ENCODE data around the gene TGM1. TPM values are rescaled to one million over a fixed set of nuclear protein-coding genes. Genes with fewer than 3 reads are reported as not detected.

The TGM1 gene
- polyA plus RNA-seq, 1 donor = 0.86 TPM

DNA sequence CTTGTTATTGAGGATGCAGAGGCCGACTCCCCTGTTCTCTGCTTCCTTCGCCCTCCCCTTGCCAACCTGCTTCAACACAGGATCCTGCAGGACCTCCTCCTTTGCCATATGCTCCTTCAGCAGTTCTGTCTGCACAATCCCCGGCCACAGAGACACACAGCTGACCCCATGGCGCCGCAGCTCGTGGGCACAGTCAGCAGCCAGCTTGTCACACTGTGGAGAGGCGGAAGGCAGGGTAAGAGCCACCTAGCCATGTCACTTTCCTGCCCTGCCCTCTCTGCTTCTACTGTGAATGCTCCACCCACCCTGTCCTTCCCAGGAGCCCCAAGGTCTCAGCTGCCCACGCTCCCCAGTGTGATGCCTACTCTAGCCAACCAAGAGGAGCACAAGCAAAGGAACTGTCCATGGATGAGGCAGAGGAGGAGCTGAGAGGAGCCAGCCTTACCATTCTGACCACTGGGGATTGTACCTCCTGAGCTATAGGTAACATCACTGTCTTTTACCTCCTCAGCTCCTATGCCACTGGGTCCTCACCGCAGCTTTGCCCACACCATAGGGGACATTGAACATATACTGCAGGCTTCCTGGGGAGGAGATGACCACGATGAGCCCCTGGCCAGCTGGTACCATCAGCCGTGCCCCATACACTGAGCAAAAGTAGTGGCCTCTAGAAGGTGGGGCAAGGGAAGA lies 29.3 kb upstream of the TGM1 start:
- no peak for DNase-seq (ENCODE audit: low read depth)

DNA sequence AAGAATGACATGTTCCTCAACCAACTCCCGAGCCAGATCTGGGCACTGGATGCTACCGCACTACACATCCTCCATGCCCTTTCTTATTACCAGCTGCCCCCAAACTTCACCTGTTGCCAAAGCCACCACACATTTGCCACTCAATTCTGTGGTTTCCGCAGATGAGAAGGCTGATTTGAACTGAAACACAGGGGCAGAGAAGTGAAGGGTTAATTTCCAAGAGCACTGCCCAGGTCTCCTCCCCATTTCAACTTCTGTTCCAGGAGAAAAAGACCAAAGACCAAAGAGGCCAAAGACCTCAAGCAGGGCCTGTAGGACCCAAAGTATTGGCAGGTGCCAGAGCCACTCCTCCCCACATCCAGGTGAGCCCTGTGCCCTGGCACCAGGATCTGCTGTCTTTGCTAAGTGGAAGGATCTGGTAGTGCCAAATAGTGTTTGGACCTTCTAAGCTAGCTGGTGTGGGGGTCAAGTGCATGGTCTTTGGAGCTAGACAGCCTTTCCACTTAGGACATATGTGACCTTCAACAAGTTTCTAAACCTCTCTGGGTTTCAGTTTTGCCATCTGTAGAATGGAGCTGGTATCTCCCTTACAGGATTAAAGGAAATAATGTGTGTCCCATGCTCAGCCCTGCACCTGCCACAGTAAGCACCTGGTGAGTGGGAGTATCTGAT lies 28.6 kb upstream of the TGM1 start:
- DNase-seq (ENCODE audit: low read depth) = no peak

DNA sequence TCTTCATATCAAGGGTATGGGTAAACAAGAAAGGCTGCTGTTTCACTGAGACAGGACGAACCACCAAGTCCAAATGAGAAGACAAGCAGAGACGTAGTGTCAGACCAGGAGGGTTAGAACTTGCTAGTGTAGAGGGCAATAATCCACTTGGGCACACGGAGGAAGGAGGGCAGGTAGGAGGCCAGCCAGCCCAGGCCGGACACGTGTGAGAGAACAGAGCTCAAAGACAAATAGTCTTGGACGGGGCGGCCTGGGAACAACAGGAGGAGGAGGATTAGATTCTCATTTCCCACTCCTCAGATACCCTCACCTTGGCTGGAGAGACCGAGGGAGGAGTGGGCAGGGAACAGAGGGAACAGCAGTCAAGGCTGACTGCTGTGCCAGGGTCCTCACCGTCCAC lies 27.8 kb upstream of the TGM1 start:
- DNase-seq (ENCODE audit: low read depth) = no peak

DNA sequence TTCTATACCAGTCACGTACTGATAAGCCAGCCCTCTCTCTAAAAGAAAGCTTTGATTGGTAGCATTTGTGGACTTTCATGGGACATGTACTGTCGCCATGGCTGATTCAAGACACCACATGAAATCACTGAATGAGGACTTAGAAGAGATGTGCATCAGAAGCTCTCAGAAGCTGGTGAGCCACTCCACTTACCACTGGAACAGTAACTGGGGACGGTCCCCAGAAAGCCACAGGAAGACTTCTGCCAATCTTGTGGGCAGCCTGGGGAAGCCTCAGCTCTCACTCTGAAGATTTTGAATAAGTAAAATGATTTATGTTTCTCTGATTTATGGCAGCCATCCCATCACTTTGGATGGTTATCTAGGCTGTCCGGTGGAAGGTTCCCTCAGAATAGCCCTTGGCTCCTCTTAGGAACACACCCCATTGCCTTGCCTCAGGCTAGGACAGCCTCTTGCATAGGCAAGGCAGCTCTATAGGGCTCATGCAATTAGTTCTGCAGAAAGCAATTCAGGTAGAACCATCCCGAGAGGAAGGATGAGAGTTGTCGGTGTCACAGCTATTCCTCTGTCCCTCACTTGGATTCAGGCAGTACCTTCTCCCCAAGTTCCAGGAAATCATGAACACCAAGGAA lies 26.8 kb upstream of the TGM1 start:
- DNase-seq (ENCODE audit: low read depth) = no peak

DNA sequence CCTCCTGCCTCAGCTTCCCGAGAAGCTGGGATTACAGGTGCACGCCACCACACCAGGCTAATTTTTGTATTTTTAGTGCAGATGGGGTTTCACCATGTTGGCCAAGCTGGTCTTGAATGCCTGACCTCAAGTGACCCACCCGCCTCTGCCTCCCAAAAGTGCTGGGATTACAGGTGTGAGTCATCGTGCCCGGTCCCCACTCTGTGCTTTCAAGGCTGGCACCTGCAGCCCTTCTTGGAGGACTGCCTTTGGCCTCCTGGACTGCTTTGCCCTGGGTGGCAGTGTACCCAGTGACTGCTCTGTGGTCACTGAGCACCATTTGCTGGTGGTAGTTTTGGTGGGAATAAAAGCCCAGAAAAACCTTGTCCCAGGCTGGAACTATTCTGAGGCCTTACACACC lies 24.0 kb upstream of the TGM1 start:
- no peak for DNase-seq (ENCODE audit: low read depth)

DNA sequence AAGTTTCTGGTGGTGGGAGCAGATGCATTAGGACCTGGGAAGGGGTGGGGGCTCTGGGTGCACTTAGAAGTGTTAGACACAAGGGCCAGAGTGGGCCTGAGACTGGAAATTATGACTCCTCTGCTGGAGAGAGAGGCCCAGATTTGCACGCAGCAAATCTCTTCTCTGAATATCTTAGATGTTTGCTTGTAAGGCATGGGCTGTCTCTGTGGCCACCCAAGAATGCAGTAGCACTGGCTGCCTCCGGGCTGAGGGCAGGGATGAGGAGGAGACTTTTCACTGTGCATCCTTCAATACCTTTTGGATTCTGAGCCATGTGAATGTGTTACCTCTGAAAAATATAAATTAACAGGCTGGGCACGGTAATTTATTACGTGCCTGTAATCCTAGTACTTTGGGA lies 22.4 kb upstream of the TGM1 start:
- no peak for DNase-seq (ENCODE audit: low read depth)

DNA sequence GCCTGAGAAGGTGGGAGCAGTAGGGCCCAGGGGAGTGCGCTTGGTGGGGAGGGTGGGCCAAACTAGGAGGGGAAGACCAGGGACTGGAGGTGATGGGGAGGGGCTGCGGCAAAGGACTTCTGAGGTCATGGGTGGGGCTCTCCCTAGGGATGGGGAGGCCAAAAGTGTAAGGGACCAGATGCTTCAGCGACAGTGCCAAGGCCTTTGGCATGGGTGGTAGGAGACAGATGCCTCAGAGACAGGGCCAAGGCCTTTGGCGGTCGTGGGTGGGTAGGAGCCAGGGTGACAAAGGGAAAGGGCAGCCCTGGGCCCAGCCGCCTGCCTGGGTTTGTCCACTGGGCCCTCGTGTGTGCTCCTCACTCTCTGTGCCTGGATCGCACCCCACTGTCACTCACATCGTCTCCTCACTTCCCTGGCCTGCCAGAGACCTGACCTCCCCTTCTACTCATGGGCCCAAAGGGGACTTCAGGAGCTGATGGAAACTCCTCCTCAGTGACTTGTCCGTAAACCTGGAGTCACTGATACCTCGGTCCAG lies 21.6 kb upstream of the TGM1 start:
- no peak for DNase-seq (ENCODE audit: low read depth)

DNA sequence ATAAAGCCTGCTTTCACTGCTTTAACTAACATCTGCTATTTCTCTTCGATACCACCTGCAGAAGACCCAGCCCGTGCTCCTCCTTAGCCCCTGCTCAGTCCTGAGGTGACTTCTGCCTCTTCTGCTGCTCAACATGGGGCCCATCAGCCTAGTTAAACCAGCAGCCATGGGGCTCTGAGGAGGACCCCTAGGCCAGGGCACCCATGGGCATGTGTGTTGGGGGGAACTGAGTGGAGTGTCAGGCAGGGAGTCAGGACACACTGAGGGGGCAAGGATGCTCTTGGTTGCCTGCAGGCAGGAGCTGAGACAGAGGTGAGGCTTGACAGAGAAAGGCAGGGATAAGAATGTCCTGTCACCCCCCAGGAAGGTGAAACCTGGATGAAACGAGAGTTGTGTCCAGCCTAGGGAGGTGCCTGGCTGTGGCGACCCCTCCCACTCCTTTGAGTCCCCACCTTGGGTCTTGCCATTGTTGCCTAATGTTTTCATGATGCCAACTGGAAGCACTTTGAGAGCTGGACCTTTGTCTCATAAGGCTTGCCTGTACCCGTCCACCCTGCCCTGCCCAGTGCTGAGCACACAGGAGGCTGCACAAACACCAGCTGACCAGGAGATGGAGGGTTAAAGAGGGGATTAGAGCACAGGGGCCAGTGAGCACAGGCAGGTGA lies 21.0 kb upstream of the TGM1 start:
- DNase-seq (ENCODE audit: low read depth) = no peak

DNA sequence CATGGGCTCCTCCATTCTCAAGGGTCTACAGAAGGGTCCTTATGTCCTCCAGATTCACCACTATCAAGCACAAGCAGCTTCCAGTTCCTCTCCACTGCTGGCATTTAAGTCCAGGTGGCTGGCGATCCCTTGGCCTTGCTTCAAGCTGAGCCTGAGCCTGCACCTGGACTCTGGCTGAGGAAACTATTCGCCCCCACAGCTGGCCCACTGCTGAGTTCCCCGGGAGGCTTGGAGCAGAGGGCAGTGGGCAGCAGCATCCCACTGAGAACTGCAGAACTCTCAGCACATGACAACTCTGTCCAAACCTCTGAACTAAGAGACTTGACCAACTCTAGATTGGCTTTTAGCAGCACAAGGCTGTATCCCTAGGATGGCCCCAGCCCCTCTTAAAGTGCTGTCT lies 19.8 kb upstream of the TGM1 start:
- DNase-seq (ENCODE audit: low read depth) = no peak

DNA sequence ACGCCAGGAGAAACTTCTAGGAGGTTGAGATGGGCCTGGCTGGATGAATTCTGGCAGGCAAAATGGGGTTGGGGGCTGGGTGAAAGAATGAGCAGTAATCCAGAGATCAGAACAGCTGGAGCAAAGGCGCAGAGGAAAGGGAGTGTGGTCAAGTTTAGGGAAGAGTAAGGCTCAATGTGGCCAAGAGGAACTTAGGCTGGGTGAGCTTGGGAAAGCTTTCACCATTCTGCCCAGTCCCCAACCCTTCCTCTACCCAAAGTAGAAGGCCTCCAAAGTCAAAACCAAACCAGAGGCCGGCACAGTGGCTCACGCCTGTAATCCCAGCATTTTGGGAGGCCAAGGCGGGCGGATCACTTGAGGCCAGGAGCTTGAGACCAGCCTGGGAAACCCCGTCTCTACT lies 18.7 kb upstream of the TGM1 start:
- no peak for DNase-seq (ENCODE audit: low read depth)

DNA sequence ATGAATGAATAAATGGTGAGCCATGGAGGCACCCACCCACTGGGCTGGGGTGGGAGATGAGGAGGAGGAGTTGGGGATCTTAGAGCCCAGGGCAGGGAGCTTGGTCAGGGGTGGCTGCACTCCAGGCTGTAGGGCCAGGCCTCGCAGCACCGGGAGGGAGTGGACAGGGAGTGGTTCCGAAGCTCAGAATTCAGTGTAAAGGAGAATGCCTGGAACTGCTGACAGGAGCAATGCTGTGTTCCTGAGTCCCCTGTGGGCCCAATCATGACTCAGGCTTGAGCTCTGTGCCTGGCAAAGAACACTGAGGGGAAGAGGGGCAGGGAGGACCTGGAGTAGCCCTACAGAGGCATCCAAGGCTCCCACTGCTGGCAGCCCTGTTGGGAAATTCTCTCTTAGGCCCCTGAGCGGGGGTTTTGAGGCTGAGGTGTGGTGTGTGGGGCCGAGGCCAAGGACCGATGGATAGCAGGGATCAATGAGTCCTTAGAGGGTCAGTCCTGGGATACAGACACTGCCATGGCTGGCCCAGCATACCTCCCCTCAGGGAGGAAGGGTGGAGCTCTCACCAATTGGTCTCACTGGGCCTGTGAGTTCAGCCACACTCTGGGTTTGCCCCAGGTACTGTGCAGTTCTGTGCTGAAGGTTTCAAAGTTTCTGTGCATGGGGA lies 18.0 kb upstream of the TGM1 start:
- no peak for DNase-seq (ENCODE audit: low read depth)

DNA sequence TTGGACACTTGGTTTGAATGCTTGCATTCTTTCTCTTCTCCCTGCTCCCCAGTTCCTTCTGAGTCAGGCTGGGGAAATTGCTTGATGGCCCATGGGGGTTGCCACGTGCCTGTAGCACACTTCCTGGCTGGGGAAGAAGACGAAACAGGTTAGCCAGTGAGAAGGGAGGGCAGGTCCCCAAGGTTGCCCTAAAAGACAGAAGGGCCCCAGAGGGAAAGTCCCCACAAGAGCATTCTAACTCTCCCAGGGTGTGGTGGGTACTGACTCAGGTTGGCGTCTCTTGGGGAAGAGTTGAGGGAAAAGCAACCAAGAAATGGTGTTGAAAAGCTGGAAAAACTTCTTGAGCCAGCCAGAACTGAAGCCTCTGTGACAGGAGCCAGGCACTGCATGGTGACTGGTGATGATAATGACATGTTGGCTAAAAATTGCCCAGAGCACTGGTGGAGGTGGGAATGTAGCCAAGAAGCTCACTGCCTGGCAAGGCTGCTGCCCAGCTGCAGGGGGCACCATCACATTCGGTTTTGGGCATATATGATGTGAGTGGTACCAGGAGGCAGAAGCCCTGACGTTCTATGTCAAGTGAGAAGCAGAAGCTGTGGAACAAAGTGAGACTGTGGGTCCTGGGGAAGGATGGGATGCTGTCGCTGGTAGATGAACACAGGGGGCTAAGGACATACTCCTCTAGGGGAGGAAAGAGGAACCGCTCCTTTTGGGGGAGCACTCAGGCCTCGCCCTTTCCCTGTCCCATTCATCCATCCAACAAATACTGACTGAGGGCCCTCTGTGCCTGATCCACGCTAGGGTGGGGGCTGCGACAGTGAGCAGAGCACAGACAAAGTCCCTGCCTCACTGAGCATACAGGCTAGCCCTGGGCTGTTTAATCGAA lies 16.6 kb upstream of the TGM1 start:
- no peak for DNase-seq (ENCODE audit: low read depth)

DNA sequence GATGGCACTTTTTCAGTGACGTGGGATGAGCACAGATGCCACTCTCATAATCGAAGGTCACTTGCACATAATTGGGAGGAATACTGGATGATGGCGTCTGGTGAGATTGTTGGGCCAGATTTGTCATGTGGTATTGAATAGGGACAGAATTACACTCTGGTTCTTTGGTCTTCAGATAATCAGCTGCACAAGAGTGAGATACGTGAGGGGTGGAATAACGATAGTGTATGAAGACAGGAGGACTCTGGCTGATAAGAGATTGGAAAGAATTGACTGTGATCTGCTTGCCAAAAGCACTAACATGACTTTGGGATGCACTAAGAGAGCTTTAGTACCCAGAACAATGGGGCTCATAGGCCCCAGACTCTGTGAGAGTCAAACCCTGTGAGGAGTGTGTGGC lies 15.4 kb upstream of the TGM1 start:
- no peak for DNase-seq (ENCODE audit: low read depth)

DNA sequence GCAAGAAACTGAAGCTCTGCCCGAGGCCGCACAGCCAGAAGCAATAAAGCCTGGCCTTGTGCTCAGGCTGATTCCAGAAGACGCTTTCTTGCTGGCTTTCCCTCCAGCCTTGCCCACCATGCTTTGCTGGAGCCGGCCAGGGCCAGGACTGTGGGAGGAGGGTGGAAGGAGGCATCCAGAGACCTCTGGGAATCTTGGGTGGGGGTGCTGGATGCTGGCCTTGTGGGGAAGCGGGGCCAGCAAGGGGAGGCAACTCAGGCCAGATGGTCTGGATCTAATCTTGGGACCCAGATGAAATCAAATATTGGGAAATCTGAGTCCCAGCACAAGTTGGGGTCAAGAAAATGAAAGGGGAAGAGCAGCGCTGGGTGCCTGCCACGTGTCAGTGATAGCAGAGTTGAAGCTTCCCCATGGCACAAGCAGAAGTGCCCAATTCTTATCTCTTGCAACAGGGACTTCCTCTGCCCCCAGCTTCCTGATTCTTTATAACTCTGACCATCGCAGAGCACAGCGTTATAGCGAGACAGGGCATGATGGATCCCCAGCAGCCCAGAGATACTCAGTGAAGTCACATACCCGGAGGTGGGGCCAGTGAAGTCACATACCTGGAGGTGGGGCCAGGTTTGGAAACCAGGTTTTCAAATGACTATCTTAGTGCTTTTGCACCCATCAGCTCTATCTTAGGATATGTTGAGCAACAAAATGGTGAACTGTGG lies 14.8 kb upstream of the TGM1 start:
- no peak for DNase-seq (ENCODE audit: low read depth)

DNA sequence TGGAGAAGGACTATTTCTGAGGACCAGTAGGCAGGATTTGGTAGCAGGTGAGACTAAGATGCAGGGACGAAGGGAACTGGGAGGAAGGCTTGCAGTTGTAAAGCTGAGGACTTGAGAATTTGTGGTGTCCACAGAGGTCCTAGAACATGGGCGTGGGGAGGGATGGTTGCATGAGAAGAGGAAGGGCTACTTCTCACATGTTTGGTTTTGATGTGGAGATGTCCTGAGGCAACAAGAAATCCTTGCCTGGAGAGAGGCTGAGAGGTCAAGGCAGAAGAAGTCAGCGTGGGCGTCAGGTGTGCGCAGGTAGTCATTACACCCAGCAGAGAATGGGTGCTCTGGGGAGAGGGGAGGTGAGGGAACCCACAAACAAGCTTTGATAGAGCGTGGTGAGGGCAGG lies 14.1 kb upstream of the TGM1 start:
- no peak for DNase-seq (ENCODE audit: low read depth)

DNA sequence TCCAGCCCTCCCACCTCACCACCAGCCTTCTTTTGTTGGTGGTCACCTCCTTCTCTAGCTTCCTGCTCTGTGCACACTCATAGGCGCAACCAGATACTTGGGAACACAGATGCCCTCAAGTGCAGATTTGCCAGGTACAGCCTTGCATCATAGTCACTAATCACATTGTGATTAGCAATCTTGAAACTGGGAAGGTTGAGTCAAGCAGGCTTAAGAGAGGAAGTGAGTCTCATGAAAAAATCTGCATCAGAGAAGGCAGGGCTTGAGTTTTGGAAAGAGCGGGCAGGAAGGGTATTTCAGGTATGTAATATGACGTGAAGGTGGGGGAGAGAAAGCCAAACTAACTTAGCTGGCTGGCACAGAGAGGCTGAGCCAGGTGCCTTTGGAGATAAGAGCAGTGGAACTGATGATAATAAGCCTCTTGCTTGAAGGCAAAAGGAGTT lies 11.1 kb upstream of the TGM1 start:
- no peak for DNase-seq (ENCODE audit: low read depth)

DNA sequence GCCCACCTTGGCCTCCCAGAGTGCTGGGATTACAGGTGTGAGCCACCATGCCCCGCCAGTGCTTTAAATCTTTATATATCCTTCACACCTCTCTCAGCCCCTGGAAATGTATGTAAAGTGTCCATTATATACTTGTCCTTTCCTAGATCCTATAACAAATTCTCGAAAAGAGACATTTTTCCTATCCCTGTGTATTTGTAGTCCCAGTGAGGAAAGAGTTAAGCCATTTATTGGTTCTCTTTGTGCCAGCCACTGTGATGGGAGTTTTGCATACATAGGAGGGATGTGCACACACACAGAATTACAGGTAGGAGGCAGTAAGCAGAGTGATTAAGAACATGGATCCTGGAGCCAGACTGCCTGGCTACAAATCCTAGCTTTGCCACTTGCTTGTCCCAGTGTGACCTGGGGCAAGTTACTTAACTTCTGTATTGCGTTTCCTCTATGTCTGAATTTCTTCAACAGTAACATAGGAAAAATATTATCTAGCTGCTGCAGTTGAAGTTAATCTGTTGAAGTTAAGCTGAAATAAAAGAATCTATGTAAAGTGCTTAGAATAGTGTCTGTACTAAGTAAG lies 10.5 kb upstream of the TGM1 start:
- no peak for DNase-seq (ENCODE audit: low read depth)

DNA sequence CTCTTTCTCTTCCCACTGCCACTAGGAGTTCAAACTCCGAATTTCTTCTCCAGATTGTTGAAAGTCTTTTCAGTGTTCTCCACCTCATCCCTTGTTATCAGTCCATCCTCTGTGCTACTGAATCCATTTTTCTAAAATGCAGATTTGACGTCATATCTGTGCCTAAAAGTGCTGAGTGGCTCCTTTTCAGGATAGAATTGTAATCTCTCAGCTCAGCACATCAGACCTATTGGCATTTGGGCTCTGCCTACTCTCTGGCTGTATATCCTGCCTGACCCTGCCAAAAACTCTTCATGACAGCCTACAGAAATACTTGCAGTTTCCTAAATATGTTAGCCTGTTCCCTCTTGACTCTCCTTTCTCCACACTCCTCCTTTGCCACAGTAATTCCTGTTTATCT lies 9.5 kb upstream of the TGM1 start:
- no peak for DNase-seq (ENCODE audit: low read depth)

DNA sequence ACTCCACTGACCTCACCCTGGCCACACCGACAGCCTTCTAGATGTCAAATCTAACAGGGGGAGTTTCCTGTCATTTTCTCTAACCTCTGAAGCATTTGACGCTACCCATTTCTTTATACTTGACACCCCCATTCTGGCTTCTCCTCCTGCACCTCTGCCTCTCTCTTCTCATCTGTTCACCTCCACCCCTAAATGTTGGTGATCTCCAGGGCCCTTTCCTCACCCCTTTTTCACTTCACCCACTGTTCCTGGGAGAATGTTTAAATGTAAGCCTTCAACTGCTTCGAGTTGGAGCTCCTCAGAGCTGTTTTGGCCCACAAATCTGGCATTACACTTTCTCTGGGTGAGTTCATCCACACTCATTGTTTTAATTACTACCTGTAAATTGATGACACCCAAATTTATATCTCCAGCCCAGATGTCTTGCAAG lies 8.9 kb upstream of the TGM1 start:
- no peak for DNase-seq (ENCODE audit: low read depth)

All from forelimb muscle (tissue), 1 donor.